ENCODE measurements around the gene ZNF24. TPM values are rescaled to one million over a fixed set of nuclear protein-coding genes. Genes with fewer than 3 reads are reported as not detected.

The ZNF24 gene
- total RNA-seq, result 72.3 TPM

GRCh38 chr18:35343936-35344735 is at the start of gene ZNF24:
ZNF24 (minus strand) TSS chr18:35344420; CDS start chr18:35340650, 3,770 bp downstream.
- H3K4me1 ChIP-seq (ENCODE audit: insufficient read depth, low read length), result peaks cover 42% of the 10 kb centered on the region
- H3K27me3 ChIP-seq (ENCODE audit: insufficient read depth, low read length), result no peaks in the 10 kb centered on the region
- H3K4me3 ChIP-seq (ENCODE audit: low read length), result peak within 1 kb of the TSS; percentile 88
- no peaks in the 10 kb centered on the region for H3K9me3 ChIP-seq (ENCODE audit: low read depth, low read length)

DNA sequence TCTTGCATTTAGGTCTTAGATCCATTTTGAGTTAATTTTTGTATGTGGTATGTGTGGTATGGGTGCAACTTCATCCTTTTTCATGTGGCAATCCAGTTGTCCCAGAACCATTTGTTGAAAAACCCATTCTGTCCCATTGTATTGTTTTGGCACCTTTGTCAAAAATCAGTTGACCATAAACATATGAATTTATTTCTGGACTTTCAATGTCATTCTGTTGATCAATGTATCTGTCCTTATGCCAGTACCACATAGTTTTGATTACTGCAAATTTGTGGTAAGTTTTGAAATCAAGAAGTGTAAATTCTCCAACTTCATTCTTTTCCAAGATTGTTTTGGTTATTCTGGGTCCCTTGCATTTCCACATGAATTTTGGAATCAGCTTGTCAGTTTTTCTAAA is 49.5 kb upstream of the ZNF24 start:
- Histone ChIP-seq H3K27me3 (ENCODE audit: insufficient read depth, low read length) (peaks cover 9% of the 10 kb centered on the region), H3K4me3 (ENCODE audit: low read length) (no peak overlapping the region), H3K4me1 (ENCODE audit: insufficient read depth, low read length) (no peaks in the 10 kb centered on the region), H3K9me3 (ENCODE audit: low read depth, low read length) (no peaks in the 10 kb centered on the region)

- Histone ChIP-seq H3K4me3 (ENCODE audit: low read length) (no peak overlapping the region), H3K27me3 (ENCODE audit: insufficient read depth, low read length) (peaks cover 20% of the 10 kb centered on the region), H3K9me3 (ENCODE audit: low read depth, low read length) (no peaks in the 10 kb centered on the region), H3K4me1 (ENCODE audit: insufficient read depth, low read length) (no peaks in the 10 kb centered on the region)
Measured at GRCh38 chr18:35392375-35392774, 48.2 kb upstream of the ZNF24 start.

DNA sequence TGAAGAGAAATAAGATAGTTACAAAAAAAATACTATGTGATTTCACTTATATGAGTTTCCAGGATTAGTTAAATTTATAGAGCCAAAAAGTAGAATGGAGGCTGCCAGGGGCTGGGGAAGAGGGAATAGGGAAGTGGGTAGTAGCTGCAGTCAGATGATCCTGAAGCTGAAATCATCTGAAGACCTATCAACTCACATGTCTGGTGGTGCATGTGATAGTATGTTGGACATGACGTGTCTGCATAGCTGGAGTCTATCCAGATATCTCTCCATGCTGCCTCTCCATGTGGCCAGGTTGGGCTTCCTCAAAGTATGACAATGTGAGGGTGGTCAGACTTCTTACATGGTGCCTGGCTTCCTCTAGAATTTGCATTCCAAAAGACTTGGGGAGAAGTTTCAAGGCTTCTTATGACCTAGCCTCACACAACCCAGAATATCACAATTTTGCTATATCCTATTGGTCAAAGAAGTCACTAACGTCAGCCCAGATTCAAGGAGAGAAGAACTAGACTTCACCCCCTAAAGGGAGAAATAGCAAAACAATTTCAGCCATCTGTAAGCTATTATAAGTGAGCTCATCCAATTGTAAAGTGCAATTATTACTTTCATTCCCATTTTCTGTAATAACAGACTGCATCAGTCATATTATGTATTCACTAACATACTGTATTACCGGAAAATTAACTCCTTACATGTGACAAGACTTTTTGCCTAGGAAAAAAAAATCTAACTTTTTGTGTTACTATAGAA is 46.9 kb upstream of the ZNF24 start:
- Histone ChIP-seq H3K4me3 (ENCODE audit: low read length) (no peak overlapping the region), H3K4me1 (ENCODE audit: insufficient read depth, low read length) (no peaks in the 10 kb centered on the region), H3K9me3 (ENCODE audit: low read depth, low read length) (no peaks in the 10 kb centered on the region), H3K27me3 (ENCODE audit: insufficient read depth, low read length) (peaks cover 17% of the 10 kb centered on the region)

DNA sequence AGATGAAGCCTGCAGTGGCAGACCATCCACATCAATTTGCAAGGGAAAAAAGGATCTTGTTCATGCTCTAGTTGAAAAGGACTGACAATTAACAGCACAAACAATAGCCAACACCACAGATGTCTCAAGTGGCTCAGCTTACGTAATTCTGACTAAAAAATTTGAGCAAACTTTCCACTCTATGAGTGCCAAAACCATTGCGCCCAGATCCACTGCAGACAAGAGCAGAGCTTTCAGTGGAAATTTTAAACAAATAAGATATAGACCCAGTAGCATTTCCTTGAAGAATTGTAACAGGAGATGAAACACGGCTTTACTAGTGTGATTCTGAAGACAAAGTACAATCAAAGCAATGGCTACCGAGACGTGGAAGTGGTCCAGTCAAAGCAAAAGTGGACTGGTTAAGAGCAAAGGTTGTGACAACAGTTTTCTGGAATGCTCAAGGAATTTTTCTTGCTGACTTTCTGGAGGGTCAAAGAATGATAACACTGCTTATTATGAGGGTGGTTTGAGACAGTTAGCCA is 44.9 kb upstream of the ZNF24 start:
- Histone ChIP-seq H3K27me3 (ENCODE audit: insufficient read depth, low read length) (peaks cover 17% of the 10 kb centered on the region), H3K4me1 (ENCODE audit: insufficient read depth, low read length) (no peaks in the 10 kb centered on the region), H3K9me3 (ENCODE audit: low read depth, low read length) (no peaks in the 10 kb centered on the region), H3K4me3 (ENCODE audit: low read length) (no peak overlapping the region)

GRCh38 chr18:35387152-35387571 is 42.9 kb upstream of the ZNF24 start:
- Histone ChIP-seq H3K27me3 (ENCODE audit: insufficient read depth, low read length) (peaks cover 17% of the 10 kb centered on the region), H3K9me3 (ENCODE audit: low read depth, low read length) (no peaks in the 10 kb centered on the region), H3K4me1 (ENCODE audit: insufficient read depth, low read length) (no peaks in the 10 kb centered on the region), H3K4me3 (ENCODE audit: low read length) (no peak overlapping the region)

DNA sequence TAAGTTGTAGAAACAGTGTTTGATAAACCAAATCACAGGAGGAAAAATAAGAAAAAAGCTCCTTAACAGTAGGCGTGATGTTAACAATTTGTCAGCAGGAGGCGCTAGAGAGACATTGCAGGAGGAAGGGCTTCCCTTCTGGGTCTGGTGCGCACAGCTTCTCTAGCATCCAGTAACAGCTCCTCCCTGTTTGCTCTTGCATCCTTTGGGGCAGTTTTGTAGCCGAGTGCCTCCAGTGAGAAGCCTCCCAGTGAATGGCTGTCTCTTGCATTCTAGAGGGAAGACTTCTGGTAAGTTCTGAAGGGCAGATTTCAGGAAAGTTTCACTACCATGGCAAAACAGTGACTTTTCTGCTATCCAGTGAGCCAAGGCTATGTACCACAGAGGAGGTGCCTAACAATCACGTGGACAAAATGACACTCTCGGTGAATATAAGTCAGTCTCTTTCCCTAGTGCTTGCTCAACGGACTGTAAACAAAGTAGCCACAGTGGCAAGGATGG is 42.4 kb upstream of the ZNF24 start:
- Histone ChIP-seq H3K27me3 (ENCODE audit: insufficient read depth, low read length) (peaks cover 17% of the 10 kb centered on the region), H3K9me3 (ENCODE audit: low read depth, low read length) (no peaks in the 10 kb centered on the region)

GRCh38 chr18:35383136-35383535 is 38.9 kb upstream of the ZNF24 start:
- no peaks in the 10 kb centered on the region for H3K9me3 ChIP-seq (ENCODE audit: low read depth, low read length)
- peaks cover 8% of the 10 kb centered on the region for H3K27me3 ChIP-seq (ENCODE audit: insufficient read depth, low read length)
- H3K4me1 ChIP-seq (ENCODE audit: insufficient read depth, low read length), result no peaks in the 10 kb centered on the region
- no peak overlapping the region for H3K4me3 ChIP-seq (ENCODE audit: low read length)

More for the DNA sequence above, 42.4 kb upstream of the ZNF24 start:
- H3K4me3 ChIP-seq (ENCODE audit: low read length), result no peak overlapping the region
- H3K4me1 ChIP-seq (ENCODE audit: insufficient read depth, low read length), result no peaks in the 10 kb centered on the region

- Histone ChIP-seq H3K4me3 (ENCODE audit: low read length) (no peak overlapping the region), H3K27me3 (ENCODE audit: insufficient read depth, low read length) (no peaks in the 10 kb centered on the region), H3K4me1 (ENCODE audit: insufficient read depth, low read length) (peaks cover 11% of the 10 kb centered on the region), H3K9me3 (ENCODE audit: low read depth, low read length) (no peaks in the 10 kb centered on the region)
Measured at GRCh38 chr18:35379421-35379820, 35.2 kb upstream of the ZNF24 start.

GRCh38 chr18:35378574-35378896 is 34.3 kb upstream of the ZNF24 start:
- no peaks in the 10 kb centered on the region for H3K27me3 ChIP-seq (ENCODE audit: insufficient read depth, low read length)
- H3K4me1 ChIP-seq (ENCODE audit: insufficient read depth, low read length), result peaks cover 11% of the 10 kb centered on the region
- no peak overlapping the region for H3K4me3 ChIP-seq (ENCODE audit: low read length)
- no peaks in the 10 kb centered on the region for H3K9me3 ChIP-seq (ENCODE audit: low read depth, low read length)

DNA sequence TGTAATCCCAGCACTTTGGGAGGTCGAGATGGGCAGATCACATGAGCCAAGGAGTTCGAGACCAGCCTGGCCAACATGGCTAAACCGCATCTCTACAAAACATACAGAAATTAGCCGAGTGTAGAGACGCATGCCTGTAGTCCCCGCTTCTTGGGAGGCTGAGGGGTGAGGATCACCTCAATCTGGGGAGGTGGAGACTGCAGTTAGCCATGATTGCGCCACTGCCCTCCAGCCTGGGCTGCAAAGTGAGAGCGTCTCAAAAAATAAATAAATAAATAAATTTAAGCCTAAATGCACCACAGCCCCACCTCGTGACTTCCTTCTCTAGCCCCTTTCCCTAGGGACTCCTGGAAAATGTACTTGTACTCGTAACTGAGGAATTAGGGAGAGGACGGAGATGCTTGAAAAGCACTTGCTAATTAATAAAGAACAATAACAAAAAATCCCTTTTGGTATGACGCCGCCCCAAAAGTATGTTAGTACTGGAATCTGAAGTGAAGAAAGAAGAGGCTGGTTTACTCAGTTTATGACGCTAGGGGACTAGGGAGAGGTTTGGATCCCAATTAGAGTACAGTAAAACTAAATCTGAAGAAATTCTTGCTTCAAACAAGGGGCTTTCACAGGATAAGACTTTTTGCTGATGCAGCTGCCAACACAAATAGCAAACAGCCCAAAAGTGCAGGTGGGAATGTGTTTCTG is 33.8 kb upstream of the ZNF24 start:
- Histone ChIP-seq H3K27me3 (ENCODE audit: insufficient read depth, low read length) (no peaks in the 10 kb centered on the region), H3K4me3 (ENCODE audit: low read length) (no peak overlapping the region)

GRCh38 chr18:35376742-35377695 is 32.8 kb upstream of the ZNF24 start, which contains the start of gene ZNF396:
ZNF396 (minus strand) TSS chr18:35377337; CDS start chr18:35374292, 3,045 bp downstream.
- H3K4me3 ChIP-seq (ENCODE audit: low read length), result peak within 1 kb of the TSS; percentile 66
- no peaks in the 10 kb centered on the region for H3K9me3 ChIP-seq (ENCODE audit: low read depth, low read length)
- peaks cover 11% of the 10 kb centered on the region for H3K4me1 ChIP-seq (ENCODE audit: insufficient read depth, low read length)
- no peaks in the 10 kb centered on the region for H3K27me3 ChIP-seq (ENCODE audit: insufficient read depth, low read length)

More for the DNA sequence above, 33.8 kb upstream of the ZNF24 start:
- Histone ChIP-seq H3K9me3 (ENCODE audit: low read depth, low read length) (no peaks in the 10 kb centered on the region), H3K4me1 (ENCODE audit: insufficient read depth, low read length) (peaks cover 11% of the 10 kb centered on the region)

DNA sequence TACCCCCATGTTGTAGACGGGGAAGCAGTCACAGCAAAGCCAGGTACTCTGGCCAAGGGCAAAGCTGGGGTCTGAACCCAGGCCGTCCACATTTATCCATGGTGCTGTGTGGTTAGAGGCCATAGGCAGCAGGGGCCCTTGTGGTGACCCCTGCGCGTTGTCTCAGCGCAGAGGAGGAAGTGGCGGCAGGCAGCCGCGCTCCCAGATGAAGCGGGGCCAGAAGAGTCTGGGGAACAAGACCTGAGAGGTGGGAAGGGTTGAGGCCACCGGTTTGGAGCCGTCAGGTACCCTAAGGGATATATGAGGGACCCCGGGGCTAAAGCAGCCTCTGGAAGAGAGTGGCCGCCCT is 32.1 kb upstream of the ZNF24 start:
- Histone ChIP-seq H3K4me3 (ENCODE audit: low read length) (peak overlapping the region; percentile 66), H3K9me3 (ENCODE audit: low read depth, low read length) (no peaks in the 10 kb centered on the region), H3K27me3 (ENCODE audit: insufficient read depth, low read length) (no peaks in the 10 kb centered on the region), H3K4me1 (ENCODE audit: insufficient read depth, low read length) (peaks cover 11% of the 10 kb centered on the region)

GRCh38 chr18:35374708-35375107 is 30.5 kb upstream of the ZNF24 start:
- peaks cover 11% of the 10 kb centered on the region for H3K4me1 ChIP-seq (ENCODE audit: insufficient read depth, low read length)
- no peak overlapping the region for H3K4me3 ChIP-seq (ENCODE audit: low read length)
- no peaks in the 10 kb centered on the region for H3K9me3 ChIP-seq (ENCODE audit: low read depth, low read length)
- H3K27me3 ChIP-seq (ENCODE audit: insufficient read depth, low read length), result no peaks in the 10 kb centered on the region
